Peyer's patch (tissue), 4 donors: ENCODE results near the gene ORAI2. TPM values are rescaled to one million over a fixed set of nuclear protein-coding genes. Genes with fewer than 3 reads are reported as not detected.

Experiments used
- DNase-seq, 3 donors: peaks; one replicate each; pipeline ENCODE4 v3.0.0-alpha.2; 2017 to 2019
- H3K27ac ChIP-seq, 4 donors: fragments of 200-600 bp; sonication (generic); one replicate each; pipeline ENCODE4 v1.5.1; 2016 to 2019
- H3K27me3 ChIP-seq, 2 donors: fragments of 200-600 bp; sonication (generic); one replicate each; pipeline ENCODE4 v1.5.1; 2019
- H3K36me3 ChIP-seq, 3 donors: fragments of 200-600 bp; sonication (generic); one replicate each; pipeline ENCODE4 v1.5.1; 2016 to 2019
- H3K4me1 ChIP-seq, 4 donors: fragments of 200-600 bp; sonication (generic); one replicate each; pipeline ENCODE4 v1.5.1; 2016 to 2019
- H3K4me3 ChIP-seq, 4 donors: fragments of 200-600 bp; sonication (generic); 1 replicate in 3 of 4; 2 replicates in 1 of 4; pipeline ENCODE4 v1.5.1; 2016 to 2019; ENCODE audit warnings: mild to moderate bottlenecking in 1 of 4
- H3K9me3 ChIP-seq, 4 donors: fragments of 200-600 bp; sonication (generic); one replicate each; pipeline ENCODE4 v1.5.1; 2016 to 2019; ENCODE audit warnings: mild to moderate bottlenecking in 1 of 4
- POLR2A ChIP-seq, 2 donors: fragments of 450-650 bp; IDR thresholded peaks; one replicate each; pipeline ENCODE4 v1.5.1; 2017; ENCODE audit warnings: antibody characterized with exemption in 2 of 2, mild to moderate bottlenecking in 2 of 2, moderate library complexity in 2 of 2
- total RNA-seq, 4 donors: library from RNA; depleted of rRNA; stranded (reverse); fragments of >200 nt; gene quantifications; one replicate each; pipeline ENCODE4 v1.1.0, GENCODE V29; 2016
- TF ChIP-seq, protein P1 (sequence below), 6 experiments: fragments of 450-650 bp in 4 of 6; fragments of 200-600 bp in 2 of 6; sonication (generic) in 1 of 6; IDR thresholded peaks; one replicate each; pipeline ENCODE4 v1.5.1; 2017 to 2019; ENCODE audit warnings: antibody characterized with exemption in 6 of 6, mild to moderate bottlenecking in 3 of 6, moderate library complexity in 1 of 6

ORAI2 gene
- total RNA-seq, 4 donors from 2014 or later: 2.1 to 39.6 (median 4.2) TPM

DNA sequence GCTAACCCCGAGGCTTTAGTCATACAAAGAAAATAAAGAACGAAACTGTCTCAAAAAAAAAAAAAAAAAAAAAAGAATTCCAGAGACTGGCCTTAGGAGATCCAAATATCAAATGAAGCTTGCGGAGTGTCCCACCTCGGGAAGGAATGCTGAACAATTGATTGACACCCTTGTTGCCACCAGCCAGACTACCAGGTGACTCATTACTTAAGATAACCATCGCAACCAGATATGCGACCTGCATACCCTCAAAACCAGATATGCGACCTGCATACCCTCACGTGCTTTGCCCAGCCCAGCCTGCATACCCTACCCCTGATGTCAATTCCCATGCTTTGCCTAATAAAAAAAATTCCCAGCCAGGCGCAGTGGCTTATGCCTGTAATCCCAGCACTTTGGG is 39.9 kb upstream of the ORAI2 start:
- H3K4me1 ChIP-seq: peaks cover 0 to 8% (median 3%) of the 10 kb centered on the region in 4 donors
- H3K27ac ChIP-seq: no peak overlapping the region
- H3K4me3 ChIP-seq: no peak overlapping the region
- H3K27me3 ChIP-seq: no peaks in the 10 kb centered on the region
- no peak for DNase-seq
- peaks cover 0 to 12% (median 0%) of the 10 kb centered on the region in 3 donors for H3K36me3 ChIP-seq
- TF ChIP-seq, protein P1, sequence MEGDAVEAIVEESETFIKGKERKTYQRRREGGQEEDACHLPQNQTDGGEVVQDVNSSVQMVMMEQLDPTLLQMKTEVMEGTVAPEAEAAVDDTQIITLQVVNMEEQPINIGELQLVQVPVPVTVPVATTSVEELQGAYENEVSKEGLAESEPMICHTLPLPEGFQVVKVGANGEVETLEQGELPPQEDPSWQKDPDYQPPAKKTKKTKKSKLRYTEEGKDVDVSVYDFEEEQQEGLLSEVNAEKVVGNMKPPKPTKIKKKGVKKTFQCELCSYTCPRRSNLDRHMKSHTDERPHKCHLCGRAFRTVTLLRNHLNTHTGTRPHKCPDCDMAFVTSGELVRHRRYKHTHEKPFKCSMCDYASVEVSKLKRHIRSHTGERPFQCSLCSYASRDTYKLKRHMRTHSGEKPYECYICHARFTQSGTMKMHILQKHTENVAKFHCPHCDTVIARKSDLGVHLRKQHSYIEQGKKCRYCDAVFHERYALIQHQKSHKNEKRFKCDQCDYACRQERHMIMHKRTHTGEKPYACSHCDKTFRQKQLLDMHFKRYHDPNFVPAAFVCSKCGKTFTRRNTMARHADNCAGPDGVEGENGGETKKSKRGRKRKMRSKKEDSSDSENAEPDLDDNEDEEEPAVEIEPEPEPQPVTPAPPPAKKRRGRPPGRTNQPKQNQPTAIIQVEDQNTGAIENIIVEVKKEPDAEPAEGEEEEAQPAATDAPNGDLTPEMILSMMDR (IDR thresholded peaks at IDR 0.05): no peak
- TF ChIP-seq POLR2A (IDR thresholded peaks at IDR 0.05): no peak
- no peaks in the 10 kb centered on the region for H3K9me3 ChIP-seq

DNA sequence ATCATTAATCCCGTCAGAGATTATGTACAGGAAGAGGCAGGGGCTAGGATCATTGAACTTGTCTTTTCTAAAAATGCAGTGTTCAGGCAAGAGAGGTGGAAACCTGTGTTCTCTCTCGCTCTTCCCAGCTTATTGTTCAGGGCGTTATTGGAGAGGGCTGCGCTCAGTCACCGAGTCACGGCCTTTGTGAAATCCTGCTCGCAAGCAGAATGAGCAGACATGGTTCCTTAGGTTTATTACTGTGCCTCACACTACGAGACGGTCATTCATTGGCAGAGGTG is 37.8 kb upstream of the ORAI2 start:
- H3K4me1 ChIP-seq: peaks cover 0 to 8% (median 3%) of the 10 kb centered on the region in 4 donors
- H3K27ac ChIP-seq: peak overlapping the region; percentile 74 to 86 (median 76)
- TF ChIP-seq, protein P1 (IDR thresholded peaks at IDR 0.05): no peak
- no peak for TF ChIP-seq POLR2A (IDR thresholded peaks at IDR 0.05)
- H3K4me3 ChIP-seq: peak overlapping the region; percentile 70 to 94 (median 82)
- no peaks in the 10 kb centered on the region for H3K9me3 ChIP-seq
- no peaks in the 10 kb centered on the region for H3K27me3 ChIP-seq
- no peak for DNase-seq
- peaks cover 0 to 26% (median 0%) of the 10 kb centered on the region in 3 donors for H3K36me3 ChIP-seq

DNA sequence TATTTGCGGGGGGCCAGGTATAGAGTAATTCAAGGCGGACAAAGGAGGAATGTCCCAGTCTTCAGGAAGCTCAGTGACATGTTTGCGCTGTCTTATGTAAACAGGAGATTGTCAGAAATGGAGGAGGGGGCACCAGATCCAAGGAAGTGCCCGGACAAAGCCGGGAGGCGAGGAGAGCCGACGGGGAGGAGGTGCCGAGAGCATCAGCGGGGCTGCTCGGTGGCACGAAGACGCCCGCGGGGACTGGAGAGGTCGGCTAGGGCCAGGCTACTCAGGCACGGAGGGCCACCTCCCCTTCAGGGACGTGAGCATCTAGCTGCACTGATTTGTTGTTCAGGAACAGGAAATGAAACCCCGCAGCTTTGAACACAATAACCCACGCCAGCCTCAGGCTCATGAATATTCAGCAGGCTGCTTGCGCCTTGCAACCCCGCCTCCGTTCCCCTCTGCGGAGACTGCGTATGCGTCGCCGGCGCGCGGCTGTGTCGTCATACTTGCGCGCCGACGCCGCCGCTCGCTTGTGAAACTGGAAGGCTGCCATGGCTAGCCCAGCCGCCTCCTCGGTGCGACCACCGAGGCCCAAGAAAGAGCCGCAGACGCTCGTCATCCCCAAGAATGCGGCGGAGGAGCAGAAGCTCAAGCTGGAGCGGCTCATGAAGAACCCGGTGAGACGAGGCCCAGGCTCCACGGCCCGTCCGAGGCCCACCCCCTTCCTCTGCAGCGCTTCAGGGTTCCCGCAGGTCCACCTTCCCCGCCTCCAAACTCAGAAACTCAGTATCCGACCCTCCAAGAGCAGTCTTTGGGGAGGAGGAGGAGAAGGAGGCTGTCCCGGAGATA is 37.3 kb upstream of the ORAI2 start, which contains the start of gene PRKRIP1:
Gene PRKRIP1 (plus strand): TSS at position 491 of the 837 bp plus-strand sequence. CDS start 49 bp downstream, at position 540.
- no peaks in the 10 kb centered on the region for H3K9me3 ChIP-seq
- no peaks in the 10 kb centered on the region for H3K27me3 ChIP-seq
- peaks cover 0 to 8% (median 3%) of the 10 kb centered on the region in 4 donors for H3K4me1 ChIP-seq
- peak within 1 kb of the TSS; percentile 74 to 86 (median 76) for H3K27ac ChIP-seq
- TF ChIP-seq, protein P1 (IDR thresholded peaks at IDR 0.05): no peak
- peak; percentile 24 to 41 for TF ChIP-seq POLR2A (IDR thresholded peaks at IDR 0.05)
- DNase-seq: peak; percentile 88 to 96 (median 93)
- H3K36me3 ChIP-seq: peaks cover 0 to 31% (median 0%) of the 10 kb centered on the region in 3 donors
- H3K4me3 ChIP-seq: peak within 1 kb of the TSS; percentile 70 to 94 (median 82)

DNA sequence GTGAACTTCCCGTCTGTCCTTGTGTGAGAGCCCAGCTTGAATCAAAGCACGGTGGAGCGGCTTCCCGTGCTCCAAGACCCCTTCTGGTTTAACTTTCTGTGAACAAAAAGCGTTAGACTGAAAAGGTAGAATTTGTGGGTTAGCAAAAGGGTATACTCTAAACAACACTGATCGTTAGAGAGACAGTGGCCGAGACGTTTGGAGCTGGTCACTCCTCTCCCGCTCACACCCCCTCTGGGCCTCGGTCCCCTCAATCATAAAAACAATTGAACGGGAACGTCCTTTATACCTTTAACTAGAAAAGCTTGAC is 36.7 kb upstream of the ORAI2 start:
- Histone ChIP-seq H3K9me3 (no peaks in the 10 kb centered on the region), H3K36me3 (peaks cover 0 to 36% (median 0%) of the 10 kb centered on the region in 3 donors), H3K27me3 (no peaks in the 10 kb centered on the region), H3K27ac (peak overlapping the region; percentile 74 to 86 (median 76)), H3K4me3 (peak overlapping the region; percentile 70 to 94 (median 82)), H3K4me1 (peaks cover 0 to 8% (median 3%) of the 10 kb centered on the region in 4 donors)
- DNase-seq: no peak
- TF ChIP-seq POLR2A (IDR thresholded peaks at IDR 0.05): no peak
- TF ChIP-seq, protein P1 (IDR thresholded peaks at IDR 0.05): no peak

DNA sequence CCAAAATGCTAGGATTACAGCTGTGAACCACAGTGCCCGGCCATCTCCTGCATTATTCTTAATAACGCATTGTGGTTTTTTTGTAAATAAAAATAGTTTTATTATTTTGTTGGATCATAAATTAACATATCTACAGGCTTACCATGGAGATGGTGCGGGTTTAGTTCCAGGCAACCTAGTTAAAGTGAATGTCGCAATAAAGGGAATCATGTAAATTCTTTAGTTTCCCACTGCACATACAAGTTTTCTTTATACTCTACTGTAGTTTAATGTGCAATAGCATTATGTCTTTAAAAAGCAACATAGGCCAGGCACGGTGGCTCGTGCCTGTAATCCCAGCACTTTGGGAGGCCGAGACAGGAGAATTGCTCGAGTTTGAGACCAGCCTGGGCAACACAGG is 34.8 kb upstream of the ORAI2 start:
- Histone ChIP-seq H3K4me1 (peaks cover 0 to 8% (median 3%) of the 10 kb centered on the region in 4 donors), H3K4me3 (no peak overlapping the region), H3K36me3 (peaks cover 0 to 44% (median 0%) of the 10 kb centered on the region in 3 donors), H3K9me3 (no peaks in the 10 kb centered on the region), H3K27me3 (no peaks in the 10 kb centered on the region), H3K27ac (no peak overlapping the region)
- DNase-seq: no peak
- TF ChIP-seq, protein P1 (IDR thresholded peaks at IDR 0.05): no peak
- no peak for TF ChIP-seq POLR2A (IDR thresholded peaks at IDR 0.05)
